CD8-positive, alpha-beta memory T cell (primary cell): ENCODE results near the gene APOO. TPM values are rescaled to one million over a fixed set of nuclear protein-coding genes. Genes with fewer than 3 reads are reported as not detected.

Source experiments
- CTCF ChIA-PET: fragments of 350-600 bp; sonication (Branson Sonifier 250); formaldehyde crosslinking; loops from one replicate; lab custom pipeline; 2021; ENCODE audit warnings: antibody characterized with exemption; lab: Charles Lee
- POLR2A ChIA-PET: fragments of 350-600 bp; sonication (Branson Sonifier 250); formaldehyde crosslinking; loops from one replicate; lab custom pipeline; 2021; ENCODE audit warnings: antibody characterized with exemption; lab: Charles Lee
- DNase-seq, 5 donors: peaks; one replicate each; pipeline versions ENCODE4 v3.0.0 to v3.0.0-alpha.2; 2020 to 2022; ENCODE audit warnings: mixed read lengths in 1 of 5
- H3K27ac ChIP-seq: one replicate; pipeline ENCODE4 v1.7.0; 2013; ENCODE audit warnings: low read depth, mild to moderate bottlenecking, low read length, moderate library complexity
- H3K27me3 ChIP-seq: 2 replicates; pipeline ENCODE4 v1.7.0; 2013; ENCODE audit warnings: low read length, mild to moderate bottlenecking; ENCODE audit not compliant: insufficient read depth, poor library complexity, severe bottlenecking
- H3K36me3 ChIP-seq: 2 replicates; pipeline ENCODE4 v1.7.0; 2013; ENCODE audit warnings: mild to moderate bottlenecking, low read length, moderate library complexity; ENCODE audit not compliant: insufficient read depth
- H3K4me1 ChIP-seq: 2 replicates; pipeline ENCODE4 v1.7.0; 2013; ENCODE audit warnings: mild to moderate bottlenecking, low read length, moderate library complexity; ENCODE audit not compliant: insufficient read depth
- H3K4me3 ChIP-seq: 2 replicates; pipeline ENCODE4 v1.7.0; 2013; ENCODE audit warnings: mild to moderate bottlenecking, low read length
- H3K9me3 ChIP-seq: 2 replicates; pipeline ENCODE4 v1.7.0; 2013; ENCODE audit warnings: mild to moderate bottlenecking, low read length
- H3K27ac Mint-ChIP-seq, 8 donors: one replicate each; pipeline ENCODE4 v1.8.0; 2020 to 2021; ENCODE audit warnings: mixed read lengths in 8 of 8, mild to moderate bottlenecking in 6 of 8, inconsistent platforms in 3 of 8, moderate library complexity in 3 of 8
- H3K27me3 Mint-ChIP-seq, 2 donors: one replicate each; pipeline ENCODE4 v1.8.0; 2020 to 2021; ENCODE audit warnings: mixed read lengths in 2 of 2, mild to moderate bottlenecking in 1 of 2, moderate library complexity in 1 of 2
- H3K36me3 Mint-ChIP-seq, 3 donors: one replicate each; pipeline ENCODE4 v1.8.0; 2020 to 2021; ENCODE audit warnings: mixed read lengths in 3 of 3, inconsistent platforms in 1 of 3, mild to moderate bottlenecking in 1 of 3
- H3K4me1 Mint-ChIP-seq, 3 donors: one replicate each; pipeline ENCODE4 v1.8.0; 2020 to 2021; ENCODE audit warnings: mixed read lengths in 3 of 3, inconsistent platforms in 1 of 3, mild to moderate bottlenecking in 1 of 3
- H3K4me3 Mint-ChIP-seq, 7 donors: one replicate each; pipeline ENCODE4 v1.8.0; 2020 to 2021; ENCODE audit warnings: mixed read lengths in 7 of 7, mild to moderate bottlenecking in 6 of 7, moderate library complexity in 4 of 7, inconsistent platforms in 2 of 7
- H3K9me3 Mint-ChIP-seq, 5 donors: one replicate each; pipeline ENCODE4 v1.8.0; 2020 to 2022; ENCODE audit warnings: mixed read lengths in 5 of 5, mild to moderate bottlenecking in 3 of 5, moderate library complexity in 2 of 5, inconsistent platforms in 1 of 5
- polyA plus RNA-seq: library from polyadenylated mRNA; unstranded; fragments of 300-500 nt; fragmentation: Illumina TruSeq; gene quantifications from one replicate; pipeline ENCODE4 v1.2.3, GENCODE V29; 2021
- total RNA-seq, 2 experiments: library from RNA; stranded (reverse); gene quantifications; one replicate each; pipeline ENCODE4 v1.2.3, GENCODE V29; 2021

Gene APOO
- total and polyA plus RNA-seq, 3 experiments from 2014 or later: 20.0 to 42.6 (median 38.3) TPM

DNA sequence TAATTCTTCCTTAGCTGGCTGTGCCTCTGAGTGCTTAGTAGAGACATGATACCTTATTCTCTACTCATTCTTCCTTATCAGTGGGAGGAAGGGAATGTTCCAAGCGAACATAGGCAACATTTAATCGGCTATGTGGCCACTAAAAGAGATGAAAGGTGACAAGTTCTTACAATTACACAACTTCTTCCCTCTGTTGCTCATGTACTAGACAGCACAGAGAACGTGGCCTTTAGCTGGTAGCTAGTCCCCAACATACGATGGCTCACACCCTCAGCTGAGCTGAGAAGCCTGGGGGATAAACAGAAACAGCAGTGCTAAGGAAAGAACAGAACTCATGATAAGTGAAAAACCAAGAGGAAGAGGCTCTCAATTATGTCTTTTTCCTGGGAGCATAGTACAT is 52.2 kb downstream of the APOO start:
- DNase-seq: no peak
- Mint-ChIP-seq H3K27me3 (no peaks in the 10 kb centered on the region), H3K27ac (no peak overlapping the region), H3K4me1 (no peaks in the 10 kb centered on the region), H3K9me3 (no peaks in the 10 kb centered on the region), H3K4me3 (no peak overlapping the region), H3K36me3 (peaks cover 0 to 29% (median 3%) of the 10 kb centered on the region in 3 donors)
- H3K27ac ChIP-seq: no peak overlapping the region
- H3K27me3 ChIP-seq: no peaks in the 10 kb centered on the region
- no peaks in the 10 kb centered on the region for H3K4me1 ChIP-seq
- ChIA-PET POLR2A (no interaction called here), CTCF (no interaction called here)
- no peaks in the 10 kb centered on the region for H3K9me3 ChIP-seq
- H3K36me3 ChIP-seq: no peaks in the 10 kb centered on the region
- no peak overlapping the region for H3K4me3 ChIP-seq

- Mint-ChIP-seq H3K36me3 (peaks cover 0 to 29% (median 3%) of the 10 kb centered on the region in 3 donors), H3K4me1 (no peaks in the 10 kb centered on the region), H3K4me3 (no peak overlapping the region), H3K27me3 (no peaks in the 10 kb centered on the region), H3K9me3 (no peaks in the 10 kb centered on the region), H3K27ac (no peak overlapping the region)
- no peaks in the 10 kb centered on the region for H3K9me3 ChIP-seq
- no peaks in the 10 kb centered on the region for H3K4me1 ChIP-seq
- H3K27me3 ChIP-seq: no peaks in the 10 kb centered on the region
- no peaks in the 10 kb centered on the region for H3K36me3 ChIP-seq
- H3K4me3 ChIP-seq: no peak overlapping the region
- POLR2A ChIA-PET: no interaction called here
- H3K27ac ChIP-seq: no peak overlapping the region
- CTCF ChIA-PET: no interaction called here
- no peak for DNase-seq
Observed at GRCh38 chrX:23854945-23855344, 52.8 kb downstream of the APOO start.

DNA sequence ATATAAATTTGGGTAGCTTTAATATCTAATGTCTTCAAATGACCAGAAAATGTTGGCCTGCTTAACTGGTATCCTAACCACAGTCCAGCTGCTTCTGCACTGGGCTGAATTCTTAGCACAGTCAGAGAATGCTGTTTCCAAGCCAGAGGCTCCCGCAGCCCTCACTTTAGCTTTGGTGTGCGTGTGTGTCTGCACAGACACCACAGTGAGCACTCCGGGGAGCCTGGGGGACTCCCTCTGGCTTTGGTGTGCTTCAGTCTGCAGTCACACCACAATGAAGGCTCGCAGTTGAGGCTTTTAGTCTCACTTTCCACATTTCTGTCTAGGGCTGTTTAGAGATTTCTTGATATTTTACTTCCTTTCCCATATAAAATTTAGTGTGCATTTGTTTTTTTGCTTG is 53.6 kb downstream of the APOO start:
- Mint-ChIP-seq H3K4me3 (no peak overlapping the region), H3K27ac (no peak overlapping the region), H3K4me1 (no peaks in the 10 kb centered on the region), H3K9me3 (no peaks in the 10 kb centered on the region), H3K36me3 (peaks cover 0 to 29% (median 2%) of the 10 kb centered on the region in 3 donors), H3K27me3 (no peaks in the 10 kb centered on the region)
- Histone ChIP-seq H3K4me1 (no peaks in the 10 kb centered on the region), H3K9me3 (no peaks in the 10 kb centered on the region), H3K4me3 (no peak overlapping the region), H3K27ac (no peak overlapping the region), H3K27me3 (no peaks in the 10 kb centered on the region), H3K36me3 (no peaks in the 10 kb centered on the region)
- ChIA-PET POLR2A (no interaction called here), CTCF (no interaction called here)
- DNase-seq: no peak

- ChIA-PET CTCF (no interaction called here), POLR2A (no interaction called here)
- H3K4me3 ChIP-seq: no peak overlapping the region
- Mint-ChIP-seq H3K27ac (no peak overlapping the region), H3K27me3 (no peaks in the 10 kb centered on the region), H3K9me3 (no peaks in the 10 kb centered on the region), H3K36me3 (peaks cover 0 to 23% (median 2%) of the 10 kb centered on the region in 3 donors), H3K4me3 (no peak overlapping the region), H3K4me1 (no peaks in the 10 kb centered on the region)
- DNase-seq: no peak
- H3K27me3 ChIP-seq: no peaks in the 10 kb centered on the region
- no peaks in the 10 kb centered on the region for H3K36me3 ChIP-seq
- H3K4me1 ChIP-seq: no peaks in the 10 kb centered on the region
- no peaks in the 10 kb centered on the region for H3K9me3 ChIP-seq
- no peak overlapping the region for H3K27ac ChIP-seq
Observed at GRCh38 chrX:23851544-23851943, 56.2 kb downstream of the APOO start.

- no peaks in the 10 kb centered on the region for H3K9me3 ChIP-seq
- ChIA-PET POLR2A (no interaction called here), CTCF (no interaction called here)
- no peaks in the 10 kb centered on the region for H3K27me3 ChIP-seq
- H3K4me1 Mint-ChIP-seq: no peaks in the 10 kb centered on the region
- no peak overlapping the region for H3K4me3 ChIP-seq
- H3K4me1 ChIP-seq: no peaks in the 10 kb centered on the region
- H3K36me3 Mint-ChIP-seq: peaks cover 0 to 13% (median 3%) of the 10 kb centered on the region in 3 donors
- H3K27ac ChIP-seq: no peak overlapping the region
- no peak for DNase-seq
- H3K27ac Mint-ChIP-seq: no peak overlapping the region
- no peaks in the 10 kb centered on the region for H3K9me3 Mint-ChIP-seq
- H3K27me3 Mint-ChIP-seq: no peaks in the 10 kb centered on the region
- H3K4me3 Mint-ChIP-seq: no peak overlapping the region
- no peaks in the 10 kb centered on the region for H3K36me3 ChIP-seq
Observed at GRCh38 chrX:23849241-23849640, 58.5 kb downstream of the APOO start.

- ChIA-PET POLR2A (no interaction called here), CTCF (no interaction called here)
- Mint-ChIP-seq H3K4me3 (no peak overlapping the region), H3K27me3 (no peaks in the 10 kb centered on the region), H3K27ac (no peak overlapping the region), H3K4me1 (no peaks in the 10 kb centered on the region), H3K36me3 (peaks cover 0 to 8% (median 2%) of the 10 kb centered on the region in 3 donors), H3K9me3 (no peaks in the 10 kb centered on the region)
- H3K27me3 ChIP-seq: no peaks in the 10 kb centered on the region
- H3K9me3 ChIP-seq: no peaks in the 10 kb centered on the region
- H3K36me3 ChIP-seq: no peaks in the 10 kb centered on the region
- no peak overlapping the region for H3K27ac ChIP-seq
- no peak for DNase-seq
- no peak overlapping the region for H3K4me3 ChIP-seq
- no peaks in the 10 kb centered on the region for H3K4me1 ChIP-seq
Observed at GRCh38 chrX:23845351-23845817, 62.4 kb downstream of the APOO start.

GRCh38 chrX:23844502-23845138 is 63.1 kb downstream of the APOO start:
- Mint-ChIP-seq H3K36me3 (peaks cover 0 to 7% (median 2%) of the 10 kb centered on the region in 3 donors), H3K9me3 (no peaks in the 10 kb centered on the region), H3K4me1 (no peaks in the 10 kb centered on the region), H3K27me3 (no peaks in the 10 kb centered on the region), H3K4me3 (no peak overlapping the region), H3K27ac (peak overlapping the region in 1 of 8 donors; percentile 6)
- no peak for DNase-seq
- Histone ChIP-seq H3K36me3 (no peaks in the 10 kb centered on the region), H3K4me3 (no peak overlapping the region), H3K4me1 (no peaks in the 10 kb centered on the region), H3K9me3 (no peaks in the 10 kb centered on the region), H3K27ac (peak overlapping the region; percentile 11), H3K27me3 (no peaks in the 10 kb centered on the region)
- ChIA-PET CTCF (interaction anchor here (1.2 kb wide), 1 partner anchor 12 kb away, joined by 3 read pairs; no protein-coding TSS in a partner anchor), POLR2A (no interaction called here)

GRCh38 chrX:23841847-23842522 is 65.8 kb downstream of the APOO start:
- Mint-ChIP-seq H3K4me3 (no peak overlapping the region), H3K27me3 (no peaks in the 10 kb centered on the region), H3K4me1 (no peaks in the 10 kb centered on the region), H3K9me3 (no peaks in the 10 kb centered on the region), H3K27ac (peak overlapping the region in 1 of 8 donors; percentile 58), H3K36me3 (peaks cover 0 to 4% (median 2%) of the 10 kb centered on the region in 3 donors)
- no peaks in the 10 kb centered on the region for H3K9me3 ChIP-seq
- DNase-seq: no peak
- ChIA-PET CTCF (no interaction called here), POLR2A (no interaction called here)
- no peaks in the 10 kb centered on the region for H3K27me3 ChIP-seq
- no peak overlapping the region for H3K4me3 ChIP-seq
- no peaks in the 10 kb centered on the region for H3K4me1 ChIP-seq
- no peaks in the 10 kb centered on the region for H3K36me3 ChIP-seq
- no peak overlapping the region for H3K27ac ChIP-seq
